ENCODE measurements around the gene ZFYVE21. TPM values are rescaled to one million over a fixed set of nuclear protein-coding genes. Genes with fewer than 3 reads are reported as not detected.

Gene ZFYVE21
- total RNA-seq, 1 donor from 2014 or later = 53.9 TPM

DNA sequence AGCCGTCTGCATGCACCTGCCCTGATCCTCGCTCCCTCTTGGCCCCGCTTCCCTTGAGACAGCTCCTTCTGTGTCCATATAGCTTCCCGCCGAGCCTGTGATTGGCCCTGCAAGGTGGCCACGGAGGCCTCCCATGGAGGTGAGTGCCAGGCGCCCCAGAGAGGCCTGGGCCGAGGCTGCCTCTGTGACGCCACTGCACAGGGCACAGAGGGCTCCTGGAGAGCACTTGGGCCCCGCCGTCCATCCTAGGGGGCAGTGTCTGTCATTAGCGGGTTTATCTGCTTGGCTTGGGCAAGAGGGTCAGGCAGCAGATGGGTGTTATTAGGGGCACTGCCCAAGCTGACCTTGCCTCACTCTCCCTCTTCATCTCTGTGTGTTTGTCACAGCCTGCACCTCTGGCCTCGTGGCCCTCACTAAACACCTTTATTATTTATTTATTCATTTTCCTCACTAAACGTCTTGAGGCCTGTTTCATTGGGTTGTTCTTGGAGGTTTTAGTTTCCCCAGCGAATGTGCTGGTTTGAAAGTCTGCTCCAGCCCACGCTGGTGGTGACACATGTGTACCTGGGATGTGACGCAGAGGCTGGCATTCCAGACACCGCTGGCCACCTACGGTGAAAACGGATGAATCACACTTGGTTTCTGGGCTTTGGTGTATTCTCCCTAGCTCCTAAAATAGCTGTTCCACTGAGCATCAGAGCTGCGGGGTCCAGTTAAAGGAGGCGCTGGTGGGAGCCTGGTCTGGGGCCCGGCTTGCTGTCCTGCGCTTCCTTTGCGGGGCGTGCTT, 5.9 kb downstream of the ZFYVE21 start:
- TF ChIP-seq, protein P1, sequence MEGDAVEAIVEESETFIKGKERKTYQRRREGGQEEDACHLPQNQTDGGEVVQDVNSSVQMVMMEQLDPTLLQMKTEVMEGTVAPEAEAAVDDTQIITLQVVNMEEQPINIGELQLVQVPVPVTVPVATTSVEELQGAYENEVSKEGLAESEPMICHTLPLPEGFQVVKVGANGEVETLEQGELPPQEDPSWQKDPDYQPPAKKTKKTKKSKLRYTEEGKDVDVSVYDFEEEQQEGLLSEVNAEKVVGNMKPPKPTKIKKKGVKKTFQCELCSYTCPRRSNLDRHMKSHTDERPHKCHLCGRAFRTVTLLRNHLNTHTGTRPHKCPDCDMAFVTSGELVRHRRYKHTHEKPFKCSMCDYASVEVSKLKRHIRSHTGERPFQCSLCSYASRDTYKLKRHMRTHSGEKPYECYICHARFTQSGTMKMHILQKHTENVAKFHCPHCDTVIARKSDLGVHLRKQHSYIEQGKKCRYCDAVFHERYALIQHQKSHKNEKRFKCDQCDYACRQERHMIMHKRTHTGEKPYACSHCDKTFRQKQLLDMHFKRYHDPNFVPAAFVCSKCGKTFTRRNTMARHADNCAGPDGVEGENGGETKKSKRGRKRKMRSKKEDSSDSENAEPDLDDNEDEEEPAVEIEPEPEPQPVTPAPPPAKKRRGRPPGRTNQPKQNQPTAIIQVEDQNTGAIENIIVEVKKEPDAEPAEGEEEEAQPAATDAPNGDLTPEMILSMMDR (IDR thresholded peaks at IDR 0.05; ENCODE audit: insufficient read depth, low read length, poor library complexity, severe bottlenecking) = no peak
- peak; percentile 47 for DNase-seq (ENCODE audit: low read depth)
- Histone ChIP-seq H3K36me3 (ENCODE audit: control insufficient read depth, insufficient read depth, low read length) (no peaks in the 10 kb centered on the region), H3K4me3 (ENCODE audit: low read depth, low read length) (no peak overlapping the region), H3K27me3 (ENCODE audit: control insufficient read depth, insufficient read depth, low read length) (no peaks in the 10 kb centered on the region)

DNA sequence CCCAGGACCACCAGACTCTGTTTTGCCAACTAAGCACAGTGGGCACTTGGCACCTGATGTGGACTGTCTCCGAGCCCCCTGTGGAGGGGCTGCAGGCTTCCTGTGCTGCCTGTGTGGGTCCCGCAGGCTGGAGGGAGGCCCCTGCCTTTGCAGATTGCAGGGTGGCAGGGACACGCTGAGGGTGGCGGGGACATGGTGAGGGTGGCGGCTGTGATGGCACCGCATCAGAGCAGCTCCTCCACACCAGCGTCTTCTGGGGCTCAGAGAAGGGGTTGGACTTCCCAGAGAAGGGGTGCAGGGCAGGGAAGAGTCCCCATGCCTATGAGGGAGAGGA, 8.1 kb downstream of the ZFYVE21 start:
- DNase-seq (ENCODE audit: low read depth) = no peak
- Histone ChIP-seq H3K4me3 (ENCODE audit: low read depth, low read length) (no peak overlapping the region), H3K27me3 (ENCODE audit: control insufficient read depth, insufficient read depth, low read length) (no peaks in the 10 kb centered on the region), H3K36me3 (ENCODE audit: control insufficient read depth, insufficient read depth, low read length) (no peaks in the 10 kb centered on the region)
- TF ChIP-seq, protein P1 (IDR thresholded peaks at IDR 0.05; ENCODE audit: insufficient read depth, low read length, poor library complexity, severe bottlenecking) = no peak

DNA sequence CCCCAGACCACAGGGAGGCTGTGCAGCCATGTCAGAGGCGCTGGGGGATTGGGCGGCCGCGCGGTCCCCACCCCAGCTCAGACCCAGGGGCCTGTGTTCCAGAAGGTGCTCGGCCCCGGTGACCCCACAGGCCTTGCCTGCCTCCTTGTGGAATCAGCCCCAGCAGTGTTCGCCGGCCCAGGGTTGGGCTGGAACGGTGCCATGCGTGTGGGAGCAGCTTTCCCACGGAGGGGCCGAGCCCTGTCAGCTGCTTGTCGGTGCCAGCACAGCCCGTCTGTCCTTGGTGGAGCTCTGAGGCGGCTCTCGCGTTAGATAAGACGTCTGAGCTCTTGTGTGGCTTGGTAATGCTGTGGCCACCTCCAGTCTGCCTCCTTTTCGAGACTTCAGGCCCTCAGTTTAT, 8.5 kb downstream of the ZFYVE21 start:
- TF ChIP-seq, protein P1 (IDR thresholded peaks at IDR 0.05; ENCODE audit: insufficient read depth, low read length, poor library complexity, severe bottlenecking) = no peak
- no peaks in the 10 kb centered on the region for H3K27me3 ChIP-seq (ENCODE audit: control insufficient read depth, insufficient read depth, low read length)
- no peak for DNase-seq (ENCODE audit: low read depth)
- no peaks in the 10 kb centered on the region for H3K36me3 ChIP-seq (ENCODE audit: control insufficient read depth, insufficient read depth, low read length)
- no peak overlapping the region for H3K4me3 ChIP-seq (ENCODE audit: low read depth, low read length)

DNA sequence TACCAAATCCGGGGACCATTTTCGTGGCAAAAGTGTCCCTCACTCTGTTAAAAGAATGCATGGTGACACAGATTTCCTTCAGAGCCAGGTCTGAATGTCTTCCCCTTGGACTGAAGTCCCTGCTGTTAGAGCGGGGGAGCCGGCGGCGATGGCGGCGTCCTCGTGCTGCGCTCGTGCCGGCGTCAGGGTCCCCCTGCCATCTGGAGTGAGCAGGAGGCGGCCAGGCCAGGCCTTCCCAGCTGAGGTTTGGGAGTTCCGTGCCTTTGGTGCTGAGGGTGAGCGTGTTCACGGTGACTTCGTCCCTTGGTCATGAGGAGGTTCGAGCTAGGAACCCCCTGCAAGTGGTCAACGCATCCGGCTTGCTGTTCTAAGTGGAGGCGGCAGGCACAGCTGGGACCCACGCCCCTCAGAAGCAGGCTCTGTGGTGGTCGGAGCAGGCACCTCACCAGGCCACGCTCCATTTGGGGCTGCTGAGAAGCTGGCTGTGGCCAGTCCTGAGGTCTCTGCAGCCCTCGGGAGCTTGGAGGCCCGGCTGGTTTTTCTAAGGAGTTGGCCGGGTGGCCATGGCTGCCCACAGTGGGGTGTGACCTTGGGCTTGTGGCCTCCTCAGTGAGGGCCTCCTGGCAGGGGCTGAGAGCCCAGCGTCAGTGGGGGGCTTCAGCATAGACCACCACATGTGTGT, 9.5 kb downstream of the ZFYVE21 start:
- no peak for DNase-seq (ENCODE audit: low read depth)
- Histone ChIP-seq H3K36me3 (ENCODE audit: control insufficient read depth, insufficient read depth, low read length) (no peaks in the 10 kb centered on the region), H3K4me3 (ENCODE audit: low read depth, low read length) (no peak overlapping the region), H3K27me3 (ENCODE audit: control insufficient read depth, insufficient read depth, low read length) (no peaks in the 10 kb centered on the region)
- TF ChIP-seq, protein P1 (IDR thresholded peaks at IDR 0.05; ENCODE audit: insufficient read depth, low read length, poor library complexity, severe bottlenecking) = no peak

DNA sequence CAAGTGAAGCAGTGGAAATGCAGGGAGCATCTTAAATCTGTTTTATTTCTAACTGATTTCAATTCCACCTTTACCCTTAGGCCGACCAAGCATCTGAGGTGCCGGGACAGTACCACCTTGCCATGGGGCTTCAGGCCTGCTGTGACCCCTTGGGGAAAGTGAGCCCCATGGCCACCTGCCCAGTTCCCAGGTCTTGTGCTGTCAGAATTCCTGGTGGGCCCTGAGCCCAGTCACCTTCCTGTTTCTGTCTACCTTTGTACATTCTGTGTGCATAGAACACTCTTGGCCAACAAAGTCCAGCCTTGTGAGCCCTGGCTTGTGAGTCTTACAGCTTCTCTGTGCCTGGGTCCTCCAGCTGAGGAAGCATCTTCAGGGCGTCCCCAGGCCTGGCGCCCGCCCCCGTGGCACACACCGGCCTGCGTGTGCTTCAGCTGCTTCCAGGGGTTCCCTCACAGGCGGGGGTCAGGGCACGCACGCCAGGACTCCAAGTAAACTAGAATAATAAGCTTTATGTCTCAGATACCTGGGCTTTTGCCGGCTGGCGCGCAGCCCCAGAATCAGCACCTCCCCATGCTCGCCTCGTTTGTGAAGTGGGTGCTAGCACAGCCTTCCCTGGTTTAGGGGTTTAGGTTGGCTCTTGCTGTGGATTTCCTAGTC, 10.3 kb downstream of the ZFYVE21 start:
- Histone ChIP-seq H3K36me3 (ENCODE audit: control insufficient read depth, insufficient read depth, low read length) (no peaks in the 10 kb centered on the region), H3K4me3 (ENCODE audit: low read depth, low read length) (no peak overlapping the region), H3K27me3 (ENCODE audit: control insufficient read depth, insufficient read depth, low read length) (no peaks in the 10 kb centered on the region)
- TF ChIP-seq, protein P1 (IDR thresholded peaks at IDR 0.05; ENCODE audit: insufficient read depth, low read length, poor library complexity, severe bottlenecking) = no peak
- DNase-seq (ENCODE audit: low read depth) = no peak
